Measurements from ENCODE around the gene CBL. TPM values are rescaled to one million over a fixed set of nuclear protein-coding genes. Genes with fewer than 3 reads are reported as not detected.

CBL gene
- polyA plus RNA-seq, 2 of the 4 experiments (the other 2 are of a cell fraction): 6.0 to 14.1 TPM

GRCh38 chr11:119314726-119315125 lies 108.6 kb downstream of the CBL start (continued):
- TF ChIP-seq MYC (IDR thresholded peaks at IDR 0.05; ENCODE audit: borderline replicate concordance, low read length): no peak
- no peak for TF ChIP-seq HMGXB4 (CRISPR knock-in tag; IDR thresholded peaks at IDR 0.05; ENCODE audit: borderline replicate concordance)
- no peak for TF ChIP-seq CEBPB (IDR thresholded peaks at IDR 0.05)
- no peak for TF ChIP-seq HOXB5 (CRISPR knock-in tag; IDR thresholded peaks at IDR 0.05)
- TF ChIP-seq CBX8 (IDR thresholded peaks at IDR 0.05): no peak

- FAIRE-seq (no peak), DNase-seq (ENCODE audit: low read depth in 1 of 2, low spot score in 1 of 2) (no peak), ATAC-seq (peak; percentile 48 to 59)
- Histone ChIP-seq H3K4me1 (peaks cover 27% of the 10 kb centered on the region), H3K9me3 (no peaks in the 10 kb centered on the region), H3K4me3 (peak overlapping the region; percentile 47), H3K27ac (peak overlapping the region; percentile 55 to 79; a peak in 5 of 6 replicates), H3K4me2 (peak overlapping the region; percentile 98)
- TF ChIP-seq REST (IDR thresholded peaks at IDR 0.05) (no peak), HES2 (IDR thresholded peaks at IDR 0.05) (no peak), JUNB (IDR thresholded peaks at IDR 0.05) (no peak), RAD21 (conservative IDR thresholded peaks at IDR 0.05 in 1 of 2, IDR thresholded peaks at IDR 0.05 in 1 of 2) (no peak), RCOR1 (IDR thresholded peaks at IDR 0.05; ENCODE audit: low read depth, low read length) (no peak), POLR2AphosphoS2 (conservative IDR thresholded peaks at IDR 0.05; ENCODE audit: low read length) (no peak), TP53 (CRISPR knock-in tag; IDR thresholded peaks at IDR 0.05) (no peak), PHF8 (IDR thresholded peaks at IDR 0.05; ENCODE audit: borderline replicate concordance, low read depth) (no peak), CHD2 (IDR thresholded peaks at IDR 0.05; ENCODE audit: low read length, partially characterized antibody) (no peak), E2F6 (IDR thresholded peaks at IDR 0.05; ENCODE audit: borderline replicate concordance, low read depth) (no peak), HMGXB4 (CRISPR knock-in tag; IDR thresholded peaks at IDR 0.05; ENCODE audit: borderline replicate concordance) (no peak), MAFK (IDR thresholded peaks at IDR 0.05; ENCODE audit: partially characterized antibody) (no peak), SMC3 (IDR thresholded peaks at IDR 0.05) (no peak), FOSL2 (IDR thresholded peaks at IDR 0.05) (no peak), FOSL2 (CRISPR knock-in tag; IDR thresholded peaks at IDR 0.05) (no peak), BHLHE40 (IDR thresholded peaks at IDR 0.05; ENCODE audit: low read depth, low read length) (no peak)
- ChIA-PET POLR2A (no interaction called here), CTCF (interaction anchor here (0.5 to 2.3 kb wide), 9 partner anchors 8 to 159 kb away, joined by 3 to 10 read pairs (median 3); no protein-coding TSS in a partner anchor)
- WGBS (ENCODE audit: missing lambda C conversion rate): 58% methylated on average over 5 of the region's 29 CpGs
These were observed 109.2 kb downstream of the CBL start for GRCh38 chr11:119315131-119316015.

Measured in A549 (cell line).